Measurements from ENCODE around the gene UBXN7.

UBXN7 gene

DNA sequence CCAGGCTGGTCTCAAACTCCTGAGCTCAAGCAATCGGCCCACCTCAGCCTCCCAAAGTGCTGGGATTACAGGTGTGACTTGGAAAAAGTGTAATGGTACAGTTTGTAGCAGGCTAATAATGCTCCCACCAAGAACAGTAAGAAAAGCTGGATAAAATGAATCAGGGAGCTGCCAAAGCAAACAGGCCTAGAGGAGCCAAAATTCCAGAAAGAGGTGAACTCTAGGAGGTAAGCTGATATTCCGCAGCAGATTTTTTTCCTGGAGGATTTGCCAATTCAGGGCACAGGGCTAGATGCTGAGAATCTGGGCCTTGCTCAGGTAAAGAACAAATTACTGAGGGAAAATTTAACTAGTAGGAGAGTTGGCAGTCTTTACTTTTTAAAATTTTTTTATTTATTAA lies 133.7 kb downstream of the UBXN7 start:
- TF ChIP-seq, protein P1, sequence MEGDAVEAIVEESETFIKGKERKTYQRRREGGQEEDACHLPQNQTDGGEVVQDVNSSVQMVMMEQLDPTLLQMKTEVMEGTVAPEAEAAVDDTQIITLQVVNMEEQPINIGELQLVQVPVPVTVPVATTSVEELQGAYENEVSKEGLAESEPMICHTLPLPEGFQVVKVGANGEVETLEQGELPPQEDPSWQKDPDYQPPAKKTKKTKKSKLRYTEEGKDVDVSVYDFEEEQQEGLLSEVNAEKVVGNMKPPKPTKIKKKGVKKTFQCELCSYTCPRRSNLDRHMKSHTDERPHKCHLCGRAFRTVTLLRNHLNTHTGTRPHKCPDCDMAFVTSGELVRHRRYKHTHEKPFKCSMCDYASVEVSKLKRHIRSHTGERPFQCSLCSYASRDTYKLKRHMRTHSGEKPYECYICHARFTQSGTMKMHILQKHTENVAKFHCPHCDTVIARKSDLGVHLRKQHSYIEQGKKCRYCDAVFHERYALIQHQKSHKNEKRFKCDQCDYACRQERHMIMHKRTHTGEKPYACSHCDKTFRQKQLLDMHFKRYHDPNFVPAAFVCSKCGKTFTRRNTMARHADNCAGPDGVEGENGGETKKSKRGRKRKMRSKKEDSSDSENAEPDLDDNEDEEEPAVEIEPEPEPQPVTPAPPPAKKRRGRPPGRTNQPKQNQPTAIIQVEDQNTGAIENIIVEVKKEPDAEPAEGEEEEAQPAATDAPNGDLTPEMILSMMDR (IDR thresholded peaks at IDR 0.05; ENCODE audit: control insufficient read depth, insufficient read depth, low read depth, low read length, missing control alignments) = no peak
- no peak overlapping the region for H3K4me3 ChIP-seq (ENCODE audit: control insufficient read depth, low read depth, low read length)
- DNase-seq (ENCODE audit: low read depth) = no peak

Measured in AG09309 (cell line).